Spleen (tissue), 11 donors: ENCODE measurements around the gene ZFP62. TPM values are rescaled to one million over a fixed set of nuclear protein-coding genes. Genes with fewer than 3 reads are reported as not detected.
A peak's percentile ranks its signal among the peaks of the same experiment; 100 is the strongest.

Experiments used
- DNase-seq: peaks from one replicate; pipeline ENCODE4 v3.0.0-alpha.2; 2020
- H3K27ac ChIP-seq, 8 donors: fragments of 200-600 bp; sonication (generic) in 7 of 8; 1 replicate in 4 of 8; 2 replicates in 4 of 8; pipeline versions ENCODE4 v1.5.0 to v1.8.0; 2016 to 2021; ENCODE audit warnings: inconsistent platforms in 4 of 8, mild to moderate bottlenecking in 4 of 8, moderate library complexity in 1 of 8
- H3K27me3 ChIP-seq, 7 donors: fragments of 200-600 bp; sonication (generic) in 6 of 7; replicated peaks in 1 of 7; 1 replicate in 4 of 7; 2 replicates in 3 of 7; pipeline versions ENCODE4 v1.5.0 to v1.8.0; 2016 to 2021; ENCODE audit warnings: inconsistent platforms in 3 of 7, mild to moderate bottlenecking in 1 of 7
- H3K36me3 ChIP-seq, 6 donors: fragments of 200-600 bp; sonication (generic) in 5 of 6; 1 replicate in 4 of 6; 2 replicates in 2 of 6; pipeline versions ENCODE4 v1.5.0 to v1.8.0; 2016 to 2021; ENCODE audit warnings: inconsistent platforms in 2 of 6
- H3K4me1 ChIP-seq, 6 donors: fragments of 200-600 bp; sonication (generic) in 5 of 6; 1 replicate in 3 of 6; 2 replicates in 3 of 6; pipeline versions ENCODE4 v1.5.0 to v1.8.0; 2016 to 2021; ENCODE audit warnings: inconsistent platforms in 3 of 6
- H3K4me3 ChIP-seq, 8 donors: fragments of 200-600 bp; sonication (generic) in 7 of 8; 1 replicate in 4 of 8; 2 replicates in 4 of 8; pipeline versions ENCODE4 v1.5.0 to v1.8.0; 2016 to 2021; ENCODE audit warnings: inconsistent platforms in 4 of 8, mild to moderate bottlenecking in 4 of 8, moderate library complexity in 2 of 8
- H3K9me3 ChIP-seq, 8 donors: fragments of 200-600 bp; sonication (generic) in 7 of 8; 1 replicate in 4 of 8; 2 replicates in 4 of 8; pipeline versions ENCODE4 v1.5.0 to v1.8.0; 2016 to 2021; ENCODE audit warnings: inconsistent platforms in 4 of 8
- POLR2A ChIP-seq, 3 donors: fragments of 450-650 bp; IDR thresholded peaks; one replicate each; pipeline ENCODE4 v1.5.1; 2017; ENCODE audit warnings: antibody characterized with exemption in 3 of 3, mild to moderate bottlenecking in 1 of 3
- POLR2AphosphoS5 ChIP-seq, 3 donors: sonication (generic); formaldehyde crosslinking; IDR thresholded peaks; one replicate each; pipeline ENCODE4 v1.5.1; 2017; ENCODE audit warnings: antibody characterized with exemption in 3 of 3
- WGBS, 5 donors: extraction: QIAGEN DNeasy Blood & Tissue Kit in 3 of 5; methylation state at CpG; one replicate each; pipeline versions ENCODE4 v1.1.5 to v1.1.7; 2013 to 2018; 5-methylcytosine and 5-hydroxymethylcytosine counted together
- intact Hi-C: fragments of 100-400 bp; cut with DNase I; formaldehyde crosslinking; loops from one replicate; pipeline ENCODE4 v1.15.0; 2023; ENCODE audit warnings: low total_unique reads
- polyA plus RNA-seq, 3 donors: library from polyadenylated mRNA; stranded (reverse); fragments of 200-250 nt; gene quantifications; one replicate each; pipeline ENCODE4 v1.2.1, GENCODE V29; 2013
- total RNA-seq, 7 donors: library from RNA; depleted of rRNA in 3 of 7; stranded (reverse); fragments of >200 nt in 3 of 7; fragmentation: NEBNext Ultra II Directional in 4 of 7; extraction: Animal tissue kit (Norgen Biotek cat#: 25700) in 4 of 7; gene quantifications; one replicate each; pipeline versions ENCODE4 v1.1.0 to v1.2.1, GENCODE V29; 2016 to 2021
- TF ChIP-seq, protein P1 (sequence below), 11 experiments: fragments of 200-600 bp in 7 of 11; fragments of 450-650 bp in 4 of 11; sonication (generic) in 4 of 11; IDR thresholded peaks in 8 of 11; conservative IDR thresholded peaks in 3 of 11; 1 replicate in 7 of 11; 2 replicates in 4 of 11; pipeline versions ENCODE4 v1.4.0 to v1.8.0; 2016 to 2021; ENCODE audit warnings: antibody characterized with exemption in 11 of 11, inconsistent platforms in 4 of 11, mild to moderate bottlenecking in 1 of 11
- donor health status: healthy with polysubstance abuse.
- donor health status: DM: no; HTN: no; CAD: no; lungs with moderate emphysema.
- donor health status: DM: no; HTN: no; CAD: no.
- donor health status: Bipolar disorder and iron deficiency.
- donor health status: healthy.
- donor health status: DM: no; HTN: no; CAD: no.
- donor health status: DM: yes; HTN: yes; CAD: no.

The ZFP62 gene
- total and polyA plus RNA-seq, 10 donors: 20.2 to 31.5 (median 27.6) TPM

- peak overlapping the region in 5 of 8 donors; percentile 12 to 90 (median 56) for H3K4me3 ChIP-seq
- H3K4me1 ChIP-seq: peaks cover 64 to 87% (median 82%) of the 10 kb centered on the region in 6 donors
- DNase-seq: no peak
- 41 to 59% (median 46%) methylated on average over 9 of the region's 9 CpGs for WGBS, 5 donors
- peak overlapping the region; percentile 80 to 99 (median 99) for H3K27ac ChIP-seq
- H3K9me3 ChIP-seq: no peaks in the 10 kb centered on the region
- TF ChIP-seq POLR2A (IDR thresholded peaks at IDR 0.05) (no peak), POLR2AphosphoS5 (IDR thresholded peaks at IDR 0.05) (peak in 2 of 3 donors; percentile 16 to 39)
- TF ChIP-seq, protein P1, sequence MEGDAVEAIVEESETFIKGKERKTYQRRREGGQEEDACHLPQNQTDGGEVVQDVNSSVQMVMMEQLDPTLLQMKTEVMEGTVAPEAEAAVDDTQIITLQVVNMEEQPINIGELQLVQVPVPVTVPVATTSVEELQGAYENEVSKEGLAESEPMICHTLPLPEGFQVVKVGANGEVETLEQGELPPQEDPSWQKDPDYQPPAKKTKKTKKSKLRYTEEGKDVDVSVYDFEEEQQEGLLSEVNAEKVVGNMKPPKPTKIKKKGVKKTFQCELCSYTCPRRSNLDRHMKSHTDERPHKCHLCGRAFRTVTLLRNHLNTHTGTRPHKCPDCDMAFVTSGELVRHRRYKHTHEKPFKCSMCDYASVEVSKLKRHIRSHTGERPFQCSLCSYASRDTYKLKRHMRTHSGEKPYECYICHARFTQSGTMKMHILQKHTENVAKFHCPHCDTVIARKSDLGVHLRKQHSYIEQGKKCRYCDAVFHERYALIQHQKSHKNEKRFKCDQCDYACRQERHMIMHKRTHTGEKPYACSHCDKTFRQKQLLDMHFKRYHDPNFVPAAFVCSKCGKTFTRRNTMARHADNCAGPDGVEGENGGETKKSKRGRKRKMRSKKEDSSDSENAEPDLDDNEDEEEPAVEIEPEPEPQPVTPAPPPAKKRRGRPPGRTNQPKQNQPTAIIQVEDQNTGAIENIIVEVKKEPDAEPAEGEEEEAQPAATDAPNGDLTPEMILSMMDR (IDR thresholded peaks at IDR 0.05 in 8 of 11, conservative IDR thresholded peaks at IDR 0.05 in 3 of 11): no peak
- no peaks in the 10 kb centered on the region for H3K27me3 ChIP-seq
- peaks cover 0 to 10% (median 0%) of the 10 kb centered on the region in 6 donors for H3K36me3 ChIP-seq
- intact Hi-C loops: no loop called here
These were observed 54.6 kb downstream of the ZFP62 start for GRCh38 chr5:180806351-180807011.

DNA sequence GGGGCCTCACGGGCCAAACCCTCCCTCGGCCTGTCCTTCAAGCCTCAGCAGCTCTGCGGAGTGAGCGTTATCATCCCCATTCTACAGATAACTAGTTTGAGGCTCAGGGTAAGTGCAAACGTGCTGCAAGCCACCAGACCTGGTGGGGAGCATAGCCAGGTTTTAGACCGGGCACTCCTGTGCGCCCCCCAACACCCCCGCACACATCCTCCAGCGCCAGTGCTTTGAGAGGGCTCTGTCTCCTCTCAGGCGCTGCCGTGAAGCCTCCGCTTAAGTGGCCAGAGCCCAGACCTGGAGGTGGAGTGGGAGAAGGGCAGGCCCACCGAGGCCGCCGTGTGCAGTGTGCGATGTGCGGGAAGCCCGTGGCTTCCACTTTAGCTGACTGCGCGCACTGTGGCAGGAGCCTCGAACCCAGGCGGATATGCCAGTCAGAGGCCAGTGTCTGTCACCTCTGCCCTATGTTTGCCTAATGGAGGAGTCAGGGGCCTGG lies 56.9 kb downstream of the ZFP62 start:
- DNase-seq: peak; percentile 89
- peaks cover 82 to 94% (median 89%) of the 10 kb centered on the region in 6 donors for H3K4me1 ChIP-seq
- no peaks in the 10 kb centered on the region for H3K9me3 ChIP-seq
- no peaks in the 10 kb centered on the region for H3K27me3 ChIP-seq
- H3K4me3 ChIP-seq: peak overlapping the region; percentile 58 to 98 (median 94)
- 24 to 51% (median 42%) methylated on average over 13 to 22 of the region's 22 CpGs for WGBS, 5 donors
- no peak for TF ChIP-seq POLR2A (IDR thresholded peaks at IDR 0.05)
- no peak for TF ChIP-seq POLR2AphosphoS5 (IDR thresholded peaks at IDR 0.05)
- peaks cover 0 to 33% (median 3%) of the 10 kb centered on the region in 6 donors for H3K36me3 ChIP-seq
- intact Hi-C loops: no loop called here
- peak overlapping the region; percentile 80 to 99 (median 99) for H3K27ac ChIP-seq

DNA sequence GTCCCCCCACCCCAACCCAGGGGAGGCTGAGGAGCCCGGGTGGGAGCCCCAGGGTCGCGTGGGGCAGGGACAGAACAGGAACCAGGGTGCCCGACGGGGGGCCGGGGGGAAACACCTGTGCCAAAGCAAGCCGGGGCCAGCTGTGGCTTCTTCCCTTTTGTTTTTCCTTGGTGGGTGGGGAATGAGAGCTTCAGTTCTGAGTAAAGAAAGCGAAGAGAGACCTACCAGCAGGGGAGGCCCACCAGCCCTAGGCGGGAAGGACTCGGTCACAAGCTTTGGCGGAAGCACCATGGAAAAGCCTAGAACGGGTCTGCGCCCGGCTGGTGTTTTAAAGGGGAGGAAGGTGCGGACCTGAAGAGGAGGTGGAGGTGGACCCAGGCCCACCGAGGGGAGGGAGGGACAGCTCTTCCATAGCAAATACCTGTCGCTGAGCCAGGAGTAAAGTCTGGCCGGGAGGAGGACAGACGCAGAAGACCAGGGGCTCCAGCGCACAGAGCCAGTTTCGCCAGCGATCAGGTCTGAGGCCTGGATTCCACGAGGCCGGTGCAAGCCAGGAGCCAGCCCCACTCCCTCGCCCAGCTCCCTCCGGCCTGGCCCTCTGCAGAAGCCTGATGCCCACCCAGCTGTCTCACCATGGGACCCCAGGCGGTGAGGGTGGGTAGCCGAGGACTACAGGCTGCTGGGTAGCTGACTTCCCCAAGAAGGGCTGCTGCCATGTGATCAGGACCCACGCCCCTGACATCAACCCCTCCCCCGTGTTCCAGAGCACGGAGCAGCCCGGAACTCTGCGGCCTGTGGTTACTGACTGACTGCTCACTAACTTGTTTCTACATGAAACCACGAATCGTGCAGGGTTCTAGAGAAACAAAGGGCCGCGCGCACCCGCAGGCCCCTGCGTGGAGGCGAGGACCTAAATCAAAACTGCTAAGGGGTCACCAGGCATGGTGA lies 57.6 kb downstream of the ZFP62 start:
- Histone ChIP-seq H3K4me1 (peaks cover 84 to 94% (median 89%) of the 10 kb centered on the region in 6 donors), H3K9me3 (no peaks in the 10 kb centered on the region), H3K27ac (peak overlapping the region; percentile 80 to 99 (median 99)), H3K27me3 (no peaks in the 10 kb centered on the region), H3K36me3 (peaks cover 0 to 38% (median 3%) of the 10 kb centered on the region in 6 donors), H3K4me3 (peak overlapping the region; percentile 58 to 98 (median 94))
- peak; percentile 98 for DNase-seq
- WGBS, 5 donors: 9 to 17% (median 13%) methylated on average over 35 to 41 of the region's 41 CpGs
- TF ChIP-seq POLR2AphosphoS5 (IDR thresholded peaks at IDR 0.05) (peak; percentile 85 to 89 (median 88)), POLR2A (IDR thresholded peaks at IDR 0.05) (peak in 2 of 3 donors; percentile 29 to 68)
- TF ChIP-seq, protein P1 (IDR thresholded peaks at IDR 0.05 in 8 of 11, conservative IDR thresholded peaks at IDR 0.05 in 3 of 11): peak in 6 of 11 experiments; percentile 5 to 27 (median 12)
- intact Hi-C loops: no loop called here

DNA sequence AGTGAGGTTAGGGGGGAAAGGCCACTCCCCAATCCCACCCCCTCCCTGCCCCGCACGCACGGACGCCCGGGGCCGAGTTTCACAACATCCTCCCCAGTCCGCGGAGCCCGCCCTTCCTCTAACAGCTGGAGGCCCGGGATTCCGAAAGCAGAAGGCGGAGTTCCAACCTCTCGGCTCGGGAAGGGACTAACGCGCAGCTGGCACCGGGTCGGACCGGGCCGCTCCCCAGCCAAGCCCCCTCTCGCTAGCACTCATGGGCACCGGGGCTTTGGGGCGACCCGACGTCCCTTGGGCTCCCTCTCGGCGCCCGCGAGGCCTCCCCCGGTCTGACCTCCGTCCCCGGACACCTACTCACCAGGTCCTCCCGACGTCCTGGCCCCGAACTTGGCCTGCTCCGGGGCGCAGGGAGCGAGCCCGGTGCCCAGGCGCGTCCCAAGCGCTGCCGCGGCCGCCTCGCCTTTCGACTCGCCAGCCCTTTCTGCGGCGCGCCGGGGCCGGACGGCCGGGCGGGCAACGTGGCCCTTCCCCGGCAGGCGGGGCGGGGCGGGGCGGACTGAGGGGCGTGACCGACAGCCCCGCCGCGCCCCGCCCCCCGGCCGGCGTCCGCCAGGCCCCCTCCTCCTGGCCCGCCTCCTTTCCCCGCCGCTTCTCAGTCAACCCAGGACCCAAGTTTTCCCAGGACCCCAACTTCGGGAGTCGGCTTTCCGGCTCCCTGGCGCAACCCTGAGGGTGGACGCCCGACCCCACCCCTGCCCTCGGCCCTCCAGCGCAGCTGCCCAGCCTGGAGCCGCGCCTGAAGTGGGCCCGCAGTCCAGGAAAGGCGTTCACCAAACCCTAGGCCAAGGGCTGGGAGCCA lies 58.5 kb downstream of the ZFP62 start, which contains the start of gene MGAT1:
TSS of gene MGAT1 (minus strand) at position 482 of the 856 bp plus-strand sequence. CDS start 9,835 bp downstream, outside the sequence.
- peak; percentile 84 to 90 (median 89) for TF ChIP-seq POLR2AphosphoS5 (IDR thresholded peaks at IDR 0.05)
- TF ChIP-seq POLR2A (IDR thresholded peaks at IDR 0.05): peak in 1 of 3 donors; percentile 9
- TF ChIP-seq, protein P1 (IDR thresholded peaks at IDR 0.05 in 8 of 11, conservative IDR thresholded peaks at IDR 0.05 in 3 of 11): peak in 1 of 11 experiments; percentile 7
- Histone ChIP-seq H3K27me3 (no peaks in the 10 kb centered on the region), H3K4me1 (peaks cover 84 to 94% (median 89%) of the 10 kb centered on the region in 6 donors), H3K9me3 (no peaks in the 10 kb centered on the region), H3K27ac (peak within 1 kb of the TSS; percentile 90 to 99 (median 99)), H3K36me3 (peaks cover 0 to 47% (median 3%) of the 10 kb centered on the region in 6 donors), H3K4me3 (peak within 1 kb of the TSS; percentile 58 to 98 (median 94))
- DNase-seq: peak; percentile 97
- intact Hi-C loops: no loop called here
- 0 to 1% (median 1%) methylated on average over 16 to 87 of the region's 87 CpGs for WGBS, 5 donors
